H1 (cell line): Measurements from ENCODE around the gene JMJD7.

ENCODE experiments used
- CBX5 ChIP-seq: fragments of 300-800, 300-1000 bp; sonication (generic); IDR thresholded peaks from 2 replicates; pipeline ENCODE4 v1.7.1; 2016; ENCODE audit warnings: antibody characterized with exemption, low read length, low read depth
- CHD1 ChIP-seq: IDR thresholded peaks from 2 replicates; pipeline ENCODE4 v1.6.1; 2012; ENCODE audit warnings: low read depth, low read length, improper control_type of control experiment
- CREB1 ChIP-seq: IDR thresholded peaks from 2 replicates; pipeline ENCODE4 v1.6.1; 2012; ENCODE audit warnings: inconsistent platforms
- EP300 ChIP-seq, 2 experiments: IDR thresholded peaks; 1 replicate in 1 of 2; 2 replicates in 1 of 2; pipeline ENCODE4 v1.6.1; 2011 to 2012; ENCODE audit warnings: low read depth in 2 of 2, low read length in 2 of 2, mild to moderate bottlenecking in 2 of 2, borderline replicate concordance in 1 of 2, inconsistent platforms in 1 of 2, moderate library complexity in 1 of 2
- POLR2A ChIP-seq, 2 experiments: IDR thresholded peaks; 1 replicate in 1 of 2; 2 replicates in 1 of 2; pipeline ENCODE4 v1.6.1; 2011; ENCODE audit warnings: low read depth in 2 of 2, low read length in 2 of 2, mild to moderate bottlenecking in 2 of 2; ENCODE audit errors: control extremely low read depth in 1 of 2
- SRF ChIP-seq: IDR thresholded peaks from 2 replicates; pipeline ENCODE4 v1.6.1; 2011; ENCODE audit warnings: mild to moderate bottlenecking, low read depth, low read length, moderate library complexity
- TAF1 ChIP-seq: IDR thresholded peaks from 2 replicates; pipeline ENCODE4 v1.6.1; 2011; ENCODE audit warnings: mild to moderate bottlenecking, low read depth, low read length
- TAF7 ChIP-seq: optimal IDR thresholded peaks from 2 replicates; pipeline ENCODE3; 2011; ENCODE audit warnings: low read depth, mild to moderate bottlenecking, inconsistent platforms, low read length, moderate library complexity, borderline replicate concordance
- TCF12 ChIP-seq: IDR thresholded peaks from 2 replicates; pipeline ENCODE4 v1.6.1; 2011; ENCODE audit warnings: low read depth, mild to moderate bottlenecking, low read length
- TF ChIP-seq, protein P1 (sequence below), 3 experiments: IDR thresholded peaks; 1 replicate in 2 of 3; 2 replicates in 1 of 3; pipeline versions ENCODE4 v1.5.1 to v1.6.1; 2011; ENCODE audit warnings: low read length in 3 of 3, mild to moderate bottlenecking in 3 of 3, inconsistent platforms in 2 of 3, low read depth in 1 of 3, moderate library complexity in 1 of 3; ENCODE audit not compliant: insufficient read depth in 1 of 3; ENCODE audit errors: control extremely low read depth in 1 of 3
- TF ChIP-seq, protein P2 (sequence below): IDR thresholded peaks from 2 replicates; pipeline ENCODE4 v1.6.1; 2011; ENCODE audit warnings: low read length, improper control_type of control experiment

DNA sequence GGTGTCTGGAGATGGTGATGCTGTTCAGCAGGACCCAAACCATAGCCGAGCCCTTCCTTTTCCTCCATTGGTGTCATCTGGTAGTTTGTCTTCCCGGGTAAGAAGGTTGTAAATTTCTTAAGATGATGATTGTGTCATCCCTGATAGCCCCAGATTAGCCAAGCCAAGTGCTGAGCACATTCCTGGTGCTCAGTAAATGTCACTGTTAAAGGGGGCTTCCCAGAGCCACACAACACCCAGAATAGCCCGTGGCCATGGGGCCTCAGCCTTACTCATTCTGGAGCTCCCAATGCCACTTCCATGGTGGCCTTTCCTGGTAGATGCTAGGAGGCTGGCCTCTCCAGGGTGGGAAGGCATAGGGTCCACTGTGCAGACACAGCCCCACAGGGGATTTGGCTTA lies 6.2 kb downstream of the JMJD7 start:
- TF ChIP-seq EP300 (IDR thresholded peaks at IDR 0.05; ENCODE audit: borderline replicate concordance in 1 of 2, low read depth in 2 of 2, low read length in 2 of 2) (no peak), SRF (no peak), CBX5 (no peak), TAF1 (no peak), TCF12 (no peak), CREB1 (no peak), TAF7 (no peak), CHD1 (no peak), POLR2A (IDR thresholded peaks at IDR 0.05; ENCODE audit: control extremely low read depth in 1 of 2, low read depth in 2 of 2, low read length in 2 of 2) (no peak)
- TF ChIP-seq, protein P1, sequence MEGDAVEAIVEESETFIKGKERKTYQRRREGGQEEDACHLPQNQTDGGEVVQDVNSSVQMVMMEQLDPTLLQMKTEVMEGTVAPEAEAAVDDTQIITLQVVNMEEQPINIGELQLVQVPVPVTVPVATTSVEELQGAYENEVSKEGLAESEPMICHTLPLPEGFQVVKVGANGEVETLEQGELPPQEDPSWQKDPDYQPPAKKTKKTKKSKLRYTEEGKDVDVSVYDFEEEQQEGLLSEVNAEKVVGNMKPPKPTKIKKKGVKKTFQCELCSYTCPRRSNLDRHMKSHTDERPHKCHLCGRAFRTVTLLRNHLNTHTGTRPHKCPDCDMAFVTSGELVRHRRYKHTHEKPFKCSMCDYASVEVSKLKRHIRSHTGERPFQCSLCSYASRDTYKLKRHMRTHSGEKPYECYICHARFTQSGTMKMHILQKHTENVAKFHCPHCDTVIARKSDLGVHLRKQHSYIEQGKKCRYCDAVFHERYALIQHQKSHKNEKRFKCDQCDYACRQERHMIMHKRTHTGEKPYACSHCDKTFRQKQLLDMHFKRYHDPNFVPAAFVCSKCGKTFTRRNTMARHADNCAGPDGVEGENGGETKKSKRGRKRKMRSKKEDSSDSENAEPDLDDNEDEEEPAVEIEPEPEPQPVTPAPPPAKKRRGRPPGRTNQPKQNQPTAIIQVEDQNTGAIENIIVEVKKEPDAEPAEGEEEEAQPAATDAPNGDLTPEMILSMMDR (IDR thresholded peaks at IDR 0.05; ENCODE audit: control extremely low read depth in 1 of 3, insufficient read depth in 1 of 3, low read depth in 1 of 3, low read length in 3 of 3) = no peak
- TF ChIP-seq, protein P2, sequence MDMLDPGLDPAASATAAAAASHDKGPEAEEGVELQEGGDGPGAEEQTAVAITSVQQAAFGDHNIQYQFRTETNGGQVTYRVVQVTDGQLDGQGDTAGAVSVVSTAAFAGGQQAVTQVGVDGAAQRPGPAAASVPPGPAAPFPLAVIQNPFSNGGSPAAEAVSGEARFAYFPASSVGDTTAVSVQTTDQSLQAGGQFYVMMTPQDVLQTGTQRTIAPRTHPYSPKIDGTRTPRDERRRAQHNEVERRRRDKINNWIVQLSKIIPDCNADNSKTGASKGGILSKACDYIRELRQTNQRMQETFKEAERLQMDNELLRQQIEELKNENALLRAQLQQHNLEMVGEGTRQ = no peak
